GM19239 (cell line): ENCODE results near the gene ZW10.
A peak's percentile ranks its signal among the peaks of the same experiment; 100 is the strongest.
"Not testable (repeated sequence)": the region's sequence is repeated elsewhere in the genome, so short reads cannot be mapped to it uniquely, and the experiment has no call there.

Source experiments
- DNase-seq: peaks from one replicate; pipeline ENCODE4 v3.0.0; 2011; ENCODE audit warnings: low spot score; ENCODE audit not compliant: insufficient read length
- FAIRE-seq: peaks from 2 replicates; lab custom pipeline; 2011; peaks lifted over from hg19 to GRCh38; lab: Jason Lieb, UNC

Gene ZW10, protein sequence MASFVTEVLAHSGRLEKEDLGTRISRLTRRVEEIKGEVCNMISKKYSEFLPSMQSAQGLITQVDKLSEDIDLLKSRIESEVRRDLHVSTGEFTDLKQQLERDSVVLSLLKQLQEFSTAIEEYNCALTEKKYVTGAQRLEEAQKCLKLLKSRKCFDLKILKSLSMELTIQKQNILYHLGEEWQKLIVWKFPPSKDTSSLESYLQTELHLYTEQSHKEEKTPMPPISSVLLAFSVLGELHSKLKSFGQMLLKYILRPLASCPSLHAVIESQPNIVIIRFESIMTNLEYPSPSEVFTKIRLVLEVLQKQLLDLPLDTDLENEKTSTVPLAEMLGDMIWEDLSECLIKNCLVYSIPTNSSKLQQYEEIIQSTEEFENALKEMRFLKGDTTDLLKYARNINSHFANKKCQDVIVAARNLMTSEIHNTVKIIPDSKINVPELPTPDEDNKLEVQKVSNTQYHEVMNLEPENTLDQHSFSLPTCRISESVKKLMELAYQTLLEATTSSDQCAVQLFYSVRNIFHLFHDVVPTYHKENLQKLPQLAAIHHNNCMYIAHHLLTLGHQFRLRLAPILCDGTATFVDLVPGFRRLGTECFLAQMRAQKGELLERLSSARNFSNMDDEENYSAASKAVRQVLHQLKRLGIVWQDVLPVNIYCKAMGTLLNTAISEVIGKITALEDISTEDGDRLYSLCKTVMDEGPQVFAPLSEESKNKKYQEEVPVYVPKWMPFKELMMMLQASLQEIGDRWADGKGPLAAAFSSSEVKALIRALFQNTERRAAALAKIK

DNA sequence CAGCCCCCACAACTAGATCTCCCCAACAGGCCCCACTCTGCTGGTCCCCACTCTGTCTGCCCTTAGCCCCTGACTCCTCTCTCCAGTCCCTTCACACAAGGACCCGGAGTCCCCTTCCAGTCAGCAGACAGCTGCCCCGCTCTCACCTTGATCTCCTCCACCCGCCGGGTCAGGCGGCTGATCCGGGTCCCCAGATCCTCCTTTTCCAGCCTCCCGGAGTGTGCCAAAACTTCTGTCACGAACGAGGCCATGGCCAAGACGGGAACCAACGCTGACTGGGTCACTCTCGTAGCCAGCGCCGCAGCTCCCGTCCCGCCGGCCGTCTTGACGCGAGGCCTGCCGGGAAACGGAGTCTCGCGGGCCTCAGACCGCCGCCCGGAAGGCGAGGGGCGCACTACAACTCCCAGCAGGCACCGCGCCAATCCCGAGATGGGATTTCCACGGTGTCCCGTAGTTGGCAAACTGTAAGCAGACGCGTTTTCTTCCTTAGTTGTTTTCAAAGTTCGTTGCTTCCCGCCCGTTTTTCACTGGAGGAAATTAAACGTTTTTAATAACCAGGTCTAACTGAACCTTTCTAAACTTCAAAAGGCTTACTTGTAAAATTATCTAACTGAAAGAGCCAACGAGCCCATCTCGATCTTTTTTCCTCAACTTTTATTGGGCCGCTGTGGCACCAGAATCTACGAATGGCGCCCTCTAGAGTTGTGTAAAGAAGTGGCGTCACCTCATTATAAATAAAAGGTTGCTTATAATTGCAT lies at the start of gene ZW10:
Gene ZW10, minus strand, starts transcription at position 277 of the 758 bp plus-strand sequence. Its CDS starts 26 bp downstream, at position 251.
- DNase-seq (peak; percentile 69), FAIRE-seq (peak; percentile 97)

DNA sequence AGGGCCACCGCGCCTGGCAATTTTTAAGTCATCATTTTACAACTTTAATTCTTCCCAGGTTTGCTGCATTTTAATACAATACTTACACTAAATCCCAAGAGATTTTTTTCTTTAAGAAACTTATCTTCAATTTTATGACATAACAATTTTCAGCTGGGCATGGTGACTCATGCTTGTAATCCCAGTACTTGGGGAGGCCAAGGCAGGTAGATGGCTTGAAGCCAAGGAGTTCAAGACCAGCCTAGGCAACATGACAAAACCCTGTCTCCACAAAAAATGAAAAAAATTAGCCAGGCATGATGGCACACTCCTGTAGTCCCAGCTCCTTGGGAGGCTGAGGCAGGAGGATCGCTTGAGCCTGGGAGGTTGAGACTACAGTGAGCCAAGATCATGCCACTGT lies 44.9 kb upstream of the ZW10 start:
- FAIRE-seq (no peak), DNase-seq (no peak)

DNA sequence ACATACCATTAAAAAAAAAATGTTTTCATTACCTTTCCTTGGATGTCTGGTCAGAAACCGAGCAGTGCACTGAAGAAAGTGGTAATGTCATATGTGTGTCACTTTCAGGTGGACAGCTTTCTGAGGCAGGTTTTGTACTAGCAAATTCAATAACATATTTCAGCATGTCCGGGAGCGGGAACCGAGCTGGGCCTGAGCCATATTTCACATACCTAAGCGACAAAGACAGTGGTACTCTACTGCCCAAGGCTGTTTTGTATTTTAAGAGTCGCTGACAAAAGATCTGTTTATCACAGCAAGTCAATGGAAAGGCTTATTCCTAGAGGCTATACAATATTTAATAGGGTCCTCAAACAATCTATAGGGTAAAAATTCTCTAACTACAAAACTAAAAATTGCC lies 44.1 kb upstream of the ZW10 start:
- DNase-seq (no peak), FAIRE-seq (no peak)

DNA sequence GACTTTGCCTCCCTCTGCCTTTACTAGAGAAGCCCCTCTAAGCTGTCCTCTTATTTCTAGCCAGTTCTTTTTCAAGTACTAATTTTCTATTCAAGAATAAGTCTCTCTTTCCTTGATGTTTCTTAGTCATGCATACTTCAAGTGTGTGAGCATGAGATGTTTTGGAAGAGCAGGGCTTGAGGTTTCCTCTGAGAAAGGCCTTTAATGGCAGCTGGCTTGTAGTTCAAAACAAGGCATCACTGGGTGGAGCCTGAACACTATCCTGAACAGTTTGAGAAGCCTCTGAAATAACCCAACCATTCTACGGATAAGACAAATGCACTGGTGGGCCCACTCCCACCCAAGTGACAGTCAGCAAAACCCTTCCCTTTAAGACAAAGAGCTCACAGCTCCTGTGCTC lies 43.7 kb upstream of the ZW10 start:
- FAIRE-seq, result no peak
- no peak for DNase-seq

DNA sequence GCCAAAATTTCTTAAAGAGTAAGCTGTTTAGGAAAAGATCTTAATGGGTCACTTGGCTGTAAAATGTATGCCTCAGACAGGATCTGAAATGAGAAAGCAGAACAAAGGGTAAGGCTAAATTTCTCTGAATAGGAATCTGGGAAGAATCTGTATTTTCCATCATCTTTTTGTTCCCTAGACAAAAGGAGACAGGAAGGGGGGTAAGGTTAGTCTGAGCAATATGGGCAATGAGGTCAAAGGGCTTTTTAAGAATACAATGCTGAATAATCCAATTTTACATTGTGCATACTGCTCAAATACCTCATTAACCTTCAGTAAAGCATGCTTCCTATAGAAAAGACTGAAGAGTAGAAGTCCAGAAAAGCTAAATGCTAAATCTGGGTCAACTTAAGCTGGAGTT lies 40.7 kb upstream of the ZW10 start:
- no peak for FAIRE-seq
- DNase-seq, result no peak

DNA sequence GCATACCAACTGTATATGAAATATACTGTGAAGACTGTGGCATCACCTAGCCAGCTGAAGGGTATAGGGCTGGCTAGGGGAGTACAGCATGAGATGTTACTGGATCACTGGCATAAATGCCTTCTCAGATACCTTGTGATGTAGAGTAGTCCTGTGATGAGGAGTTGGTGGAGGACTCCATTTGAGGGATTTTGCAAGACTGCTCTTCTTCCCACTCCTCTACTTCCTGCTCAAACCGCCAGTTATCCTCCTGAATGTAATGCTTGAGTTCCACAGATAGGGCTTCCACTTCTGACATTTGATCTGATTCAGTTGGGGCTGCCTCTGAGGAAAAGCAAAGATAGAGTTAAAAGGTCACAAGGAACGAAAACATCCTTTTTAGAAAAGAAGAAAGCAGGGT lies 35.4 kb upstream of the ZW10 start:
- FAIRE-seq, result no peak

DNA sequence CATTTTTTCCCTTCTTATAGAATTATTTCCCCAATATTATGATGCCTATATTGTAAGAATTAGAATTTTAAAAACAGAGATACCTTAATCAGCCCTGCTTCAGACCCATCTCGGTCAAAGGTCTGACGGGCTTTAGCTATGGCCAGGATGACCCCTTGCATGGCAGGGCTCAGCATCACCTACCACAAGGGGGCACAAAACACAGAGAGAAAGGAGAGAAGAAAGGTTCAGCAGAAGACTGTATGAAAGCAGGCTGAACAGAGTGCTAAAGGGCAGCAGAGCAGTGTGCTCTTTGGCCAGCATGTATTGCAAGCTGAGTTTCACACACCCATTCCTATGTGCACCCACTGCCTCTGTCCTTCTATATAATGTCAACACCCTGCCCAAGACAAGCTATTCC lies 32.9 kb upstream of the ZW10 start:
- FAIRE-seq, result peak; percentile 78
- DNase-seq, result peak; percentile 15

More for the DNA sequence above, 35.4 kb upstream of the ZW10 start:
- no peak for DNase-seq

DNA sequence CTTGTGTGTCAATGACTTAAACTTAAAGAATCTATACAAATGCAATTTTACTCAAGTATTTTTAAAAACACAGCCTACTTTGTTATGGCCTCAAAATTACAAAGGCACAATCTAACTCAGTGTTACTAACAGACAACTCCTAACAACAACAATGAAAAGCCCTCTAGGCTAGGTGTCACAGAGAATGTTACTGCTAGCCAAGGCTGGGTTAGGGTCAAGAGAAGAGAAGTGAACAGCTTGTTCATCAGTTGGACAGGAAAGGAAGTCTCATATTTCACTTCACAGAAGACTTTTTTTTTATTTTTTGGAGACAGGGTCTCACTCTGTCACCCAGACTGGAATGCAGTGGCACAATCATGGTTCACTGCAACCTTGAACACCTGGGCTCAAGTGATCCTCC lies 32.1 kb upstream of the ZW10 start:
- DNase-seq (no peak), FAIRE-seq (no peak)

DNA sequence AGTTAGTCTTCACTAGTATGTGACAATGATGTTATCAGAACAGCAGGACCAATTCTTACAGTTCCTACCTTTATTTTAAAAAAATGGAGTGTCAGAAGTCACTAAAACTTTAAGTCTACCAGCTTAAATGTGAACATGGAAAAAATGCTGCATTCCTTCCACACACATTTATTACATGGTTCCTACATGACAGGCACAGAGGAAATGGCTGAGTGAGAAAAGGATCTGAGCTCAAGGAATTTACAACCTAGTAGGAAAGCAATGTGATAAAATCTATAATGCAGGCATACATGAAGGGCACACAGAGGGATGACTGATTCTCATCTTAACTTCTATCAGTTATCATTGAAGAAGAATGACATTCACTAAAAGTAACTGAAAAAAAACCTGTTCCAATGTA lies 29.1 kb upstream of the ZW10 start:
- DNase-seq (no peak), FAIRE-seq (no peak)

DNA sequence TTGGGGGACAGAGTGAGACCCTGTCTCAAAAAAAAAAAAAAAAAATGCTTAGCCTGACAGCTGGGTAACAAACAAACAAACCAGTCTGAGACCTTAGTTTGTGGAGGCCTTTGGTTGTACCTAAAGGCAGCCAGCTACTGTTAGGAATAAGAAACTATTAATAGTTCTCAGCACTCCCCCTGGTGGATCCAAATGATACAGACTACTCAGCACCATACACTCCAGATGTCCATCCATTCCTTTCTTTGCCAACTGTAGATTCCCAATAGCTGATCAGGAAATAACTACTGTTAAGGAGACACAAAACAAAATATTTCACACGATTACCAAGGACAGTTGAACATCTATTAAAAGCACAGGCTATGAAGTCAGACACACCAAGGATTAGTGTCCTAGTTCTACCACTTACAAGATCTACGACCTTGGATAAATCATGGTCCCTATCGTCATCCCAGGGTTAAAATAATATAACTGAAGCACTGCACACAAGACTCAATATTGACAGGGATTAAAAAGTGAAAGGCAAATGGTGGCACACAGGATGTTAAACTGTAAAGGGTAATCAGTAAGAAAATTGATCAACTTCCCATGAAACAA lies 23.3 kb upstream of the ZW10 start:
- peak; percentile 21 for DNase-seq
- FAIRE-seq, result no peak

DNA sequence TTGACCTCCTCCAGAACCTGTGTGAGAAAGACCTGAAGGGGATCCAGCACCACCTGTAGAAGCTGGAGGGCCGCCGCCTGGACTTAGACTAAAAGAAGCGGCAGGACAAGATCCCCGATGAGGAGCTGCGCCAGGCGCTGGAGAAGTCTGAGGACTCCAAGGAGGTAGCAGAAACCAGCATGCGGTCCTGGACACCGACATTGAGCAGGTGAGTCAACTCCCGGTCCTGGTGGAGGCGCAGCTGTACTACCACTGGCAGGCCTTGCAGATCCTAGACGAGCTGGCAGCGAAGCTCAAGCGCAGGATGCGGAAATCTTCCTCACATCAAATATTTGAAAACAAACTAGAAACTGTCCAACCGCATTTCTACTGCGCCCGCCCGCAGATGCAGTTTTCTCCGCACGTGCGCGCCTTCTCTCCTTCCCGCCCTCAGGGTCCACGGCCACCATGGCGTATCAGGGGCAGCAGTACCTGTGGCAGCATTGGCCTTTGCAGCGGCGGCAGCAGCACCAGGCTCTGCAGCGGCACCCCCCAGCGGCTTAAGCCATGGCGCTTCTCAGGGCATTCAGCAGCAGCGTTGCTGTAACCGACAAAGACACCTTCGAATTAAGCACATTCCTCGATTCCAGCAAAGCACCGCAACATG lies 16.3 kb upstream of the ZW10 start:
- DNase-seq (no peak), FAIRE-seq (peak; percentile 14)

DNA sequence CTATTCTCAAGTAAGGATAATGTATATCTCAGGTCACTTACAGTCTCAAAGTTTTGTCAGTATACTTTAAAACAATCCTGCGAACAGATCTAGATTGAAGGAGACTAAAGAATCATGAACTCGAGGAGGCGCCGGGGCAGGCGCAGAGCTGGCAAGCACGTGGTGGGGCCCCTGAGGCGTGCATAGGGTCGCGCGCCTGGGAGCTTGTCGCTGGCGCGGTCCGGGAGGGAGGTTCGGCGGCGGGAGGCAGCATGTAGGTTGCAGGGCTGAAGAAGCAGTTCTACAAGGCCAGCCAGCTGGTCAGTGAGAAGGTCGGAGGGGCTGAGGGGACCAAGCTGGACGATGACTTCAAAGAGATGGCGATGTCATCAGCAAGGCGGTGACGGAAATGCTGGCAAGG lies 15.5 kb upstream of the ZW10 start:
- not testable (repeated sequence) for DNase-seq, FAIRE-seq

DNA sequence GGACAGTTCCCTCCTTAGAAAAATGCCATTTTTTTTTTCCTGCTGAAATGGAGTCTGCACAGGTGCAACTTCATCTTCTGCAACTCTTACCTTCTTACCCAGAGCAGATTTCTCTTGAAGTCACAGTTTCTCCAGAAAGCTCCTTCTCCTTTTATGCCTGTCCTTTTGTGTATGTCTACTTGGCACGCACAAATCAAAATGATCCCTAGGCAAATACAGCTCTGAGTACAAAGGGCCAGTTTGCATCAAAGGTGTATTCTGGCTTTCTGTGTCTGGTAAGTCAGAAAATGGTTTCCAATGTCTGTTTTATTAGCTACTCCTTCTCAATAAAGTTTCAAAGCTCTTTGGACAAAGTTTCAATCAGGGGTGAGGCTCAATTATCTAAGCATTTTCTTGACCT lies 8.6 kb upstream of the ZW10 start:
- no peak for FAIRE-seq
- DNase-seq, result no peak

DNA sequence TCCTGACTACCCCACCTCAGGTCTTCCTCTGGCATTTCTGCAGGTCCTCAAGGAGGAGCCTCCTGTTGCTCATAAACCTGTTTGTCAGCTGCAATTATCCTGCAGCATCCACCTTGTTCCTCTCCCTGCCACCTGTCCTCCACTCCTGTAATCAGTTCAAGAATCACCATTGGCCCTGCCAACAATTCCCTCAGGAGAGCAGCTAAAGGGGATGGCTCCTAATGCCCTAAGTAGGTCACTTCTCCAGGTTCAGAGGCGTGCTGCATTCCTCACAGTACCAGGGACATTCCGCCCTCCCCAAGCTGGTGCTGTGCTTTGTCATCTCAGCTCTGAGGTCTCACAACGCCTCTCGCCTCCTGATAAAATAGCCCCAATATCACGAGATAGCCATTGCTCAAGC lies 8.2 kb upstream of the ZW10 start:
- DNase-seq (no peak), FAIRE-seq (no peak)

DNA sequence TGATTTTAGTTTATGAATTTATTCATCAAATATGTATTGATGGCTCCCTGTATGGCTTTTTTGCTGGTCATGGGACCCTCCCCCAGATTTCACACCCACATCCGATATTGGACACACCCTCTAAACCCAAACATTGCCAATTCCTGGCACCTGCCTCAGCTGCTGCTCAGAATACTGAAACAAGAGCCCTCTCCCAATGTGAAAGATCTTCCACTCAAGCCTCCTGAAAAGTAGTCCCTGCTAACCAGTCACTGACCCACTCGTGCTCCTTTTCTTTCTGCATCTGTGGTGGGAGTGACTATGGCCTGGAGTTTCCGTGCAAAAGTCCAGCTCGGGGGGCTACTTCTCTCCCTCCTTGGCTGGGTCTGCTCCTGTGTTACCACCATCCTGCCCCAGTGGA lies 6.0 kb upstream of the ZW10 start, which contains the start of gene CLDN25:
Gene CLDN25, plus strand, starts transcription at position 301 of the 400 bp plus-strand sequence. Its CDS starts 0 bp downstream, at position 301.
- DNase-seq (no peak), FAIRE-seq (no peak)

DNA sequence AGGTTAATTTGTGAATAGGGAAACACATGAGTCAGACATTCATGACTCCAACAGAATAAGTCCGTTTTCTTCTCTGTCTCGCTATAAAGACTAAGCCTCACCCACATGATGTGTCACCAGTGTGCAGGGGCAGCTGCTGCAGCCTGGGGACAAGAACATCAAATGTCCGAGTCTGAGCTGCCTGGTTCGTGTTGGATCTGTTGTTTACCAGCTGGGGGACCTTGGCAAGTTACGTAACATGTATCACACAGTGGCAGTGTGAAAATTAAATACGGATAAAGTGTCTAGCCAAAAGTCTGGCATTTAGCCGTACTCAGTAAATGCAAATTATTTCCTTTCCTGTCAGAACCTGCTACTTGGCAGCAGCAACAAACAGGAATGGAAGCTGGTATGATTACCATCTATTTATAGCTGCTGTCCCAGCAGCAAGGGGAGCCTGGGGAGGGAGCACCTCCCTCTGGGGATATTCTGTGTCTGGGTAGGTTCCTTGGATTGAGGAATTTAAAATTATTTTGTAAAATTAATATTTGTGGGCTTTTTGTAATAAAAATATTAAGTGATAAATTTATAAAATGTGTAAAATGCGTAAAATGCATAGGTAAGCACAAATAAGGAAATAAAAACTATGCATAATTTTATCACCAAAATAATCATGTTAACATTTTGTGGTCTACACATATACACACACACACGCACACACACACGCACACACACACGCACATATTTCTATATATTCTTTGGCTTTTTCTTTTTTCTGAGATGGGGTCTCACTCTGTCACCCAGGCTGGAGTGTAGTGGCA lies 4.8 kb upstream of the ZW10 start:
- no peak for DNase-seq
- no peak for FAIRE-seq

DNA sequence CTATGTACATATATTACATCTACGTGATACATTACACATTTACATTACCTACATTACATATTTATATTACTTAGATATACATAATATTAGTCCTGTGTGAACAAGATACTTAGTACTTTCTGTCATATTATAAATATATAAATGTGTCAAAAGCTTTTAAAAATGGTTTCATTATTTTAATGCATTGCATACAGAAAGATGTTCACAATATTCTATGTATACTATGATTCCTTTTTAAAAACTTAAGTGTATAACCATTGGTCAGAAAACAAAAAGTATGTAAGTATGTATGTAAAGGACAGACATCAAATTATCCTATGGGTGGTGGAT lies 647 bp upstream of the ZW10 start:
- FAIRE-seq (no peak), DNase-seq (no peak)

DNA sequence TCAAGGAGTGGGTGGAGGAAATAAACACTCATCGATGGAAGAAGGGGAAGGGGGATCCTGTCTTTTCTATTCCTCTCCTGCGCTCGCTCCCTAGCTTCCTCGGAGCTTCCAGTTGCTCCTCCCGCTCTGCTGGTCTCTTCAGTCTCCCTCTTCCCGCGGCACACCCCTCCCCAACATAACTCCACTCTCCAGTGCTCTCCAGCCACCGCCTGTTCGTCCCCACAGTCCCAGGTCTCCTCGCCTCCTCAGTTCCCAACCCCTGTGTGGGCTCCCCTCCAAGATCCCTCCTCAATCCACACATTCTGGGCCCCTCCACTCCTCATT lies 438 bp downstream of the ZW10 start:
- DNase-seq (no peak), FAIRE-seq (no peak)

DNA sequence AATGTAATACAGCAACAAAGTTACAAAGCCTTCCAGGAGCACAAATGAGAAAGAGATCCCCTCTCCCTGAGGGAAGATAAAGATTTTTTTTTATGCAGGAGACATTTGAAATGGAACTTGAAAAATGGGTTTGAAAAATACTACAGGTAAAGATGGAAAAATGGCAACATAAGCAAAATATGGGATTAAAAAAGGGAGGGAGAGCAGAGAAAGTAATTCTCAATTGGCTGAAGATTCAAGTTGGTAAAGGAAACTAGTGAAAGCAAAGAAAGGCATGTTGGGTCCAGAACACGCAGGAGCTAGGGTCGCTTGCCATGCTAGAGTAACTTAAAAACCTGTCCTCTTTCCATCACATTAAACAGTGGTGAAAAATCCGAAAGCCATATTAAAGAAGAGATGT lies 1.5 kb downstream of the ZW10 start:
- FAIRE-seq (no peak), DNase-seq (no peak)
